ES-I3 (cell line): ENCODE results near the gene UBA3.

Experiments
- H3K36me3 ChIP-seq: 2 replicates; pipeline ENCODE4 v1.6.1; 2013; ENCODE audit warnings: mild to moderate bottlenecking, low read length, control low read depth, moderate library complexity; ENCODE audit not compliant: insufficient read depth
- H3K4me1 ChIP-seq: 2 replicates; pipeline ENCODE4 v1.6.1; 2013; ENCODE audit warnings: mild to moderate bottlenecking, control low read depth, low read length; ENCODE audit not compliant: insufficient read depth
- H3K9ac ChIP-seq: 2 replicates; pipeline ENCODE4 v1.6.1; 2013; ENCODE audit warnings: low read depth, mild to moderate bottlenecking, low read length, moderate library complexity
- H3K9me3 ChIP-seq: 2 replicates; pipeline ENCODE4 v1.6.1; 2013; ENCODE audit warnings: mild to moderate bottlenecking, low read length, moderate library complexity; ENCODE audit not compliant: control insufficient read depth, insufficient read depth

Gene UBA3

DNA sequence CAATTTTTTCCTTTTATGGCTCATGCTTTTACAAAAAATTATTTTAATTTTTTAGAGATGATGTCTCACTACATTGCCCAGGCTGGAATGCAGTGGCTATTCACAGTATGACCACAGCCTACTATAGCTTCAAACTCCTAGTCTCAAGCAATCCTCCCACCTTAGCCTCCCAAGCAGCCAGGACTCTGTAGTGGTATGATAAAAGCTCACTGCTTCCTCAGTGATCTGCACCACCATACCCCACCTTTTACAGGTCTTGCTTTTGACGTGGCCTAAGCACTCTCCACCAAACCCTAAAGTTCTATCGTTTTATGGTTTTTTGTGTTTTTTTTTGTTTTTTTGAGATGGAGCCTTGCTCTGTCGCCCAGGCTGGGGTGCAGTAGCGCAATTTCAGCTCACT lies 14.0 kb downstream of the UBA3 start:
- H3K4me1 ChIP-seq = no peaks in the 10 kb centered on the region
- no peak overlapping the region for H3K9ac ChIP-seq
- H3K9me3 ChIP-seq = no peaks in the 10 kb centered on the region
- peaks cover 3% of the 10 kb centered on the region; the same call in 1 of the 2 replicates for H3K36me3 ChIP-seq

DNA sequence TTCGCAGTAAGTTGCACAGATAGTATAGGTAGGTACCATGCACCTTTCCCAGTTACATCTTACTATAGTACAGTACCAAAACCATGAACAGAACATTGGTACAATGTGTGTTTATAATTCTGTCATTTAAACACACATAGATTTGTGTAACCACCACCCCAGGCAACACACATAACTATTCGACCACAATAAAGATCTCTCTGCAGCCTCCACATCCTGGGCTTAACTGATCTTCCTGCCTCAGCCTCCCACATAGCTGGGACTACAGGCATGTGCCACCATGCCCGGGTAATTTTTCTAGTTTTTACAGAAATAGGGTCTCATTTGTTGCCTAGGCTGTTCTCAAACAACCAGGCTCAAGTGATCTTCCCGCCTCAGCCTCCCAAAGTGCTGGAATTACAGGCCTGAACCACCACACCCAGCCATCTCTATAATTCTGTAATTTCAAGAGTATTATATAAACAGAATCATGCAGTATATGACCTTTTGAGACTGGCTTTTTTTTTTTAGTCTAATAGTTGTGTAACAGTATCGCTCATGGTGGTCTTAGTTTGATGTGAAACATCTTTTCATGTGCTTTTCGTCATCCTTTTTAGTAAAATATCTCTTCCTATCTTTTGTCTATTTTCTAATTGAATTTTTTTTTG lies 14.7 kb downstream of the UBA3 start:
- Histone ChIP-seq H3K9ac (no peak overlapping the region), H3K4me1 (no peaks in the 10 kb centered on the region), H3K9me3 (no peaks in the 10 kb centered on the region), H3K36me3 (peaks cover 3% of the 10 kb centered on the region; the same call in 1 of the 2 replicates)

DNA sequence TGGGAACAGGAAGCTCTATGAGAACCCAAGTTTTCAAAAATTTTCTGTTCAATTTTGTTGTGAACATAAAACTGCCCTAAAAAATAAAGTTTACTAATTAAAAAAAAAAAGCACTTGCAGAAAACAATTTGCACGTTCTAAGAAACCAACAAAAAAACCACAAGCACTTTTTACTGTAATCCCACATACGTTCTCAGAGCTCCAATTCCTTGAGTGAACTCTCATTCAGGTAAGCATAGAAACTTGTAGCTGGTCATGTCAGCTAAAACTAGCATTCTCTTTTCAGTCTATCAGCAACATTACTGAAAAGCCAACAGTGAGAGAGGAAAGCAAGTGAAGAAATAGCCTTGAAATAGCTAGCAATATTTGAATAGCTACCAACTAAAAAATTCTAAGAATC lies 16.5 kb downstream of the UBA3 start:
- Histone ChIP-seq H3K4me1 (no peaks in the 10 kb centered on the region), H3K9me3 (no peaks in the 10 kb centered on the region), H3K36me3 (peaks cover 6% of the 10 kb centered on the region), H3K9ac (no peak overlapping the region)

DNA sequence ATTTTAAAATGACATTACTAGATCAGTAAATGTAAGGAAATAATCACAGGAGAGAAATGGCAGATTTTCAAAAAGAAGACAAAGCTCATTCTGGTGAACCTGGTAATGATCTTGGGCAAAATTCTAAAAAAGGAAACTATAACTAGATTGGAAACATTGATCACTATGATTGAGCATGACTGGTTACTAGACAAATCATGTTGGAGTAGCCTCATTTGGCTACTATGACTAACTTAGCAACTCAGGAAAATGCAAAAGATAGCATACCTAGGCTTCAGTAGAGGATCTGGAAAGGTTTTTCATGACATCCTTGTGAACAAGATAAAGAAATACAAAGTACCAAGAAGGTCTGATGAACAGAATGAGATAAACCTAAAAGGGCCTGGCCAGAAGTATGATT lies 20.5 kb downstream of the UBA3 start:
- H3K4me1 ChIP-seq = no peaks in the 10 kb centered on the region
- no peak overlapping the region for H3K9ac ChIP-seq
- H3K9me3 ChIP-seq = no peaks in the 10 kb centered on the region
- peaks cover 6% of the 10 kb centered on the region for H3K36me3 ChIP-seq

GRCh38 chr3:69058947-69059224 lies 21.3 kb downstream of the UBA3 start:
- Histone ChIP-seq H3K4me1 (no peaks in the 10 kb centered on the region), H3K9me3 (no peaks in the 10 kb centered on the region), H3K36me3 (peaks cover 6% of the 10 kb centered on the region), H3K9ac (no peak overlapping the region)

GRCh38 chr3:69058180-69058946 lies 21.8 kb downstream of the UBA3 start:
- Histone ChIP-seq H3K9me3 (no peaks in the 10 kb centered on the region), H3K4me1 (no peaks in the 10 kb centered on the region), H3K36me3 (peaks cover 6% of the 10 kb centered on the region), H3K9ac (no peak overlapping the region)

GRCh38 chr3:69052472-69052898 lies 27.7 kb downstream of the UBA3 start:
- Histone ChIP-seq H3K9ac (peak overlapping the region; percentile 91), H3K4me1 (no peaks in the 10 kb centered on the region), H3K36me3 (peaks cover 4% of the 10 kb centered on the region), H3K9me3 (no peaks in the 10 kb centered on the region)

GRCh38 chr3:69051756-69052471 lies 28.3 kb downstream of the UBA3 start, which contains the start of gene TMF1:
Gene TMF1 (minus strand): TSS chr3:69052333. CDS start chr3:69052086, 247 bp downstream.
- no peaks in the 10 kb centered on the region for H3K9me3 ChIP-seq
- H3K36me3 ChIP-seq = peaks cover 6% of the 10 kb centered on the region
- no peaks in the 10 kb centered on the region for H3K4me1 ChIP-seq

DNA sequence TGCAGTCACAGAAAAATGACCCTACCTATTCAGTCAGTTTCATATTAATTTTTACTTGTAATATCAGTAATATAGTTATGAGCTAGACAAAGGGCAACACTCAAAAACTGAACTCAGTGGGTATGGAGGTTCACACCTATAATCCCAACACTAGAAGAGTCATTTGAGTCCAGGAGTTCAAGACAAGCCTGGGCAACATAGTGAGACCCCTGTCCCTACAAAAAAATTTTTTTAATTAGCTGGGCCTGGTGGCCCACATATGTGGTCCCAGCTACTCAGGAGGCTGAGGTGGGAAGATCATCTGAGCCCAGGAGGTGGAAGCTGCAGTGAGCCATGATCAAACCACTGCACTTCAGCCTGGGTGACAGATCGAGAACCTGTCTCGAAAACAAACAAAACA lies 31.2 kb downstream of the UBA3 start:
- H3K36me3 ChIP-seq = peaks cover 6% of the 10 kb centered on the region
- H3K9ac ChIP-seq = no peak overlapping the region
- H3K9me3 ChIP-seq = no peaks in the 10 kb centered on the region
- no peaks in the 10 kb centered on the region for H3K4me1 ChIP-seq

More at GRCh38 chr3:69051756-69052471, 28.3 kb downstream of the UBA3 start, which contains the start of gene TMF1:
- peak within 1 kb of the TSS; percentile 91 for H3K9ac ChIP-seq

GRCh38 chr3:69044608-69045007 lies 35.6 kb downstream of the UBA3 start:
- Histone ChIP-seq H3K36me3 (peaks cover 6% of the 10 kb centered on the region), H3K9ac (no peak overlapping the region), H3K4me1 (no peaks in the 10 kb centered on the region), H3K9me3 (no peaks in the 10 kb centered on the region)

DNA sequence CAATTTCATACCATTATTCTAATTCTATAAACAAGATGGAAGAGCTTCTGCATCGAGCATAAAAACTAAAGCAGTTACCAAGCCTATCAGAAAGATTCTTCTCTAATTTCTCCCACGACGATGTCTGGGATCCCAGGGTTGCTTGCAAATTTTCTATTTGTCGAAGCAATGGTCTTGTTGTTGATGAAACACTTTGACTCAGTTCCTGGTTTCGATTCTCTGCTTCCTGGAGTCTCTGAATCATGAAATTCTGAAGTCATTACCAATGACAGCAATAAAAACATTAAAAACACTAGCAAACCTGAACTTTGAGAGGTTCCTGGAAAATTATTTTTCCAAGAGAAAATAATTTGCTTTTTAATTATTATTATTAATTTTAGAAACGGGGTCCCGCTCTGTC lies 46.7 kb downstream of the UBA3 start:
- Histone ChIP-seq H3K36me3 (peaks cover 8% of the 10 kb centered on the region), H3K4me1 (no peaks in the 10 kb centered on the region), H3K9ac (no peak overlapping the region), H3K9me3 (no peaks in the 10 kb centered on the region)

DNA sequence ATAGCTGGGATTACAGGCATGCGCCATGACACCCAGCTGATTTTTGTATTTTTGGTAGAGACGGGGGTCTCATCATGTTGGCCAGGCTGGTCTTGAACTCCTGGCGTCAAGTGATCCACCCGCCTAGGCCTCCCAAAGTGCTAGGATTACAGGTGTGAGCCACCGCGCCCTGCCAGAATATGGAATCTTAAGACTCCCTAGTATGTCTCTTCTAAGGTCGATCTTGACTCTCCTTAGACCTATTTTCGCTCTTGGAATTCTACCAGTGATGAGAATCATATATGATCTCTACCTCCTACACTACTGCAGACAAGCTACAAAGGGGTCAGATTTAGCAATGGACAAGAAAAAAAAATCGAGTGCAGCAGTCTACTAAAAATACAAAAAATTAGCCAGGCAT lies 47.4 kb downstream of the UBA3 start:
- Histone ChIP-seq H3K36me3 (peaks cover 12% of the 10 kb centered on the region), H3K9ac (no peak overlapping the region), H3K4me1 (no peaks in the 10 kb centered on the region), H3K9me3 (no peaks in the 10 kb centered on the region)

- Histone ChIP-seq H3K9me3 (no peaks in the 10 kb centered on the region), H3K36me3 (peaks cover 12% of the 10 kb centered on the region), H3K9ac (no peak overlapping the region), H3K4me1 (no peaks in the 10 kb centered on the region)
Observed at GRCh38 chr3:69032142-69032541, 48.0 kb downstream of the UBA3 start.

DNA sequence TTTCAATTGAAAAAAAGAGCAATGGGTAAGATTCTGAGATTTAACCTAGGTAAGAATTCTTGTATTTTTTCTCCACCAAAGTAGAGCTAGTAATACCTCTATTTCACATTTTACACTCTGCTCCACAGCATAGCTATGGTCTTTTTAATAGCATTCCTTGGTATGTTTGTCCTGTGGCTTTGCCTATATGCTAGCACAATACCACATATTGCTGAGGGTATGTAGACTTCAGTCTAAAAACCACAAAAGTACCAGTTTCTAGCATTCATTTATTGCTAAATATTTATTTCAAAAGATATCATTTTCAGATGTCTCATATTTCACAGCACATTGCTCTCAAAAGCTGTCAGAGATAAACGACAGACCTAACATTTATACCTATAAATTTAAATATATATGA lies 48.5 kb downstream of the UBA3 start:
- no peaks in the 10 kb centered on the region for H3K9me3 ChIP-seq
- peaks cover 12% of the 10 kb centered on the region for H3K36me3 ChIP-seq
- H3K4me1 ChIP-seq = no peaks in the 10 kb centered on the region
- no peak overlapping the region for H3K9ac ChIP-seq

GRCh38 chr3:69020857-69021256 lies 59.3 kb downstream of the UBA3 start:
- H3K9ac ChIP-seq = no peak overlapping the region
- no peaks in the 10 kb centered on the region for H3K9me3 ChIP-seq
- H3K36me3 ChIP-seq = no peaks in the 10 kb centered on the region
- no peaks in the 10 kb centered on the region for H3K4me1 ChIP-seq
